Transverse colon (tissue), 3 donors: ENCODE results near the gene NTRK2.

ENCODE experiments used
- CTCF ChIP-seq, 5 experiments: fragments of 200-600 bp in 3 of 5; fragments of 450-650 bp in 2 of 5; sonication (generic) in 3 of 5; IDR thresholded peaks; 1 replicate in 2 of 5; 2 replicates in 3 of 5; pipeline ENCODE4 v1.5.1; 2016 to 2017; ENCODE audit warnings: antibody characterized with exemption in 5 of 5, inconsistent platforms in 3 of 5, mild to moderate bottlenecking in 2 of 5, moderate library complexity in 1 of 5
- EP300 ChIP-seq: sonication (generic); formaldehyde crosslinking; IDR thresholded peaks from one replicate; pipeline ENCODE4 v1.6.1; 2017; ENCODE audit warnings: antibody characterized with exemption, low read depth

- TF ChIP-seq CTCF (IDR thresholded peaks at IDR 0.05) = no peak
- TF ChIP-seq EP300 = no peak
Observed at GRCh38 chr9:84834426-84834825, 164.9 kb downstream of the NTRK2 start.
